ENCODE measurements around the gene CACNA1A.
"Not testable (repeated sequence)": the region's sequence is repeated elsewhere in the genome, so short reads cannot be mapped to it uniquely, and the experiment has no call there.

The CACNA1A gene

GRCh38 chr19:13173139-13173737 lies 333.0 kb downstream of the CACNA1A start:
- FAIRE-seq = no peak
- no peak for DNase-seq (ENCODE audit: insufficient read length, low spot score)

- FAIRE-seq = peak; percentile 49
- DNase-seq (ENCODE audit: insufficient read length, low spot score) = no peak
These were observed 333.7 kb downstream of the CACNA1A start for GRCh38 chr19:13172346-13173138.

GRCh38 chr19:13171146-13171545 lies 335.1 kb downstream of the CACNA1A start:
- no peak for FAIRE-seq
- DNase-seq (ENCODE audit: insufficient read length, low spot score) = no peak

GRCh38 chr19:13169769-13170168 lies 336.5 kb downstream of the CACNA1A start:
- DNase-seq (ENCODE audit: insufficient read length, low spot score) = no peak
- no peak for FAIRE-seq

- FAIRE-seq; DNase-seq (ENCODE audit: insufficient read length, low spot score): not testable (repeated sequence)
These were observed 340.1 kb downstream of the CACNA1A start for GRCh38 chr19:13166151-13166550.

- DNase-seq (ENCODE audit: insufficient read length, low spot score) = no peak
- FAIRE-seq = no peak
These were observed 340.9 kb downstream of the CACNA1A start for GRCh38 chr19:13165162-13165997.

GRCh38 chr19:13164343-13165161 lies 341.7 kb downstream of the CACNA1A start:
- FAIRE-seq (no peak), DNase-seq (ENCODE audit: insufficient read length, low spot score) (no peak)

GRCh38 chr19:13163609-13164342 lies 342.5 kb downstream of the CACNA1A start:
- FAIRE-seq (no peak), DNase-seq (ENCODE audit: insufficient read length, low spot score) (no peak)

GRCh38 chr19:13162724-13163608 lies 343.3 kb downstream of the CACNA1A start:
- DNase-seq (ENCODE audit: insufficient read length, low spot score) = no peak
- FAIRE-seq = no peak

- DNase-seq (ENCODE audit: insufficient read length, low spot score) = no peak
- FAIRE-seq = no peak
These were observed 345.7 kb downstream of the CACNA1A start for GRCh38 chr19:13160557-13160956.

- FAIRE-seq (no peak), DNase-seq (ENCODE audit: insufficient read length, low spot score) (no peak)
These were observed 346.6 kb downstream of the CACNA1A start for GRCh38 chr19:13159713-13160112.

All from GM19239 (cell line).